Uterus (tissue), 4 donors: Measurements from ENCODE around the gene LPP. TPM values are rescaled to one million over a fixed set of nuclear protein-coding genes. Genes with fewer than 3 reads are reported as not detected.

Source experiments
- DNase-seq, 2 donors: peaks; one replicate each; pipeline ENCODE4 v3.0.0-alpha.2; 2019 to 2020
- H3K27ac ChIP-seq, 2 donors: fragments of 200-600 bp; sonication (generic); 1 replicate in 1 of 2; 2 replicates in 1 of 2; pipeline ENCODE4 v1.5.1; 2016 to 2018
- H3K27me3 ChIP-seq, 2 donors: fragments of 200-600 bp; sonication (generic); one replicate each; pipeline ENCODE4 v1.5.1; 2018 to 2019; ENCODE audit warnings: control low read depth in 1 of 2
- H3K36me3 ChIP-seq, 2 donors: fragments of 200-600 bp; sonication (generic); one replicate each; pipeline ENCODE4 v1.5.1; 2019; ENCODE audit warnings: control low read depth in 1 of 2
- H3K4me1 ChIP-seq, 2 donors: fragments of 200-600 bp; sonication (generic); one replicate each; pipeline ENCODE4 v1.5.1; 2018 to 2019; ENCODE audit warnings: control low read depth in 1 of 2
- H3K4me3 ChIP-seq, 2 donors: fragments of 200-600 bp; sonication (generic); 1 replicate in 1 of 2; 2 replicates in 1 of 2; pipeline ENCODE4 v1.5.1; 2018 to 2019; ENCODE audit warnings: mild to moderate bottlenecking in 1 of 2
- H3K9me3 ChIP-seq, 2 donors: fragments of 200-600 bp; sonication (generic); one replicate each; pipeline ENCODE4 v1.5.1; 2019; ENCODE audit warnings: control low read depth in 1 of 2
- CTCF ChIP-seq, 4 experiments: fragments of 200-600 bp in 2 of 4; fragments of 450-650 bp in 2 of 4; sonication (generic) in 2 of 4; IDR thresholded peaks; one replicate each; pipeline ENCODE4 v1.5.1; 2016 to 2019; ENCODE audit warnings: antibody characterized with exemption in 4 of 4, mild to moderate bottlenecking in 2 of 4, moderate library complexity in 1 of 4
- POLR2A ChIP-seq, 2 donors: fragments of 450-650 bp; IDR thresholded peaks; one replicate each; pipeline ENCODE4 v1.6.1; 2016; ENCODE audit warnings: antibody characterized with exemption in 2 of 2, mild to moderate bottlenecking in 1 of 2, moderate library complexity in 1 of 2
- intact Hi-C: fragments of 100-400 bp; cut with DNase I; formaldehyde crosslinking; loops from one replicate; pipeline ENCODE4 v1.15.1; 2023; ENCODE audit warnings: low total_unique reads
- total RNA-seq, 4 donors: library from RNA; depleted of rRNA in 3 of 4; stranded (reverse); fragments of >200 nt in 3 of 4; gene quantifications; one replicate each; pipeline versions ENCODE4 v1.1.0 to v1.2.4, GENCODE V29; 2014 to 2023
- donor health status: DM: yes; HTN: yes; CAD: no.

Gene LPP
- total RNA-seq, 4 donors from 2014 or later, result 180 to 1,374 (median 712) TPM

GRCh38 chr3:188198760-188199327, 44.9 kb downstream of the LPP start:
- peak in 1 of 2 donors; percentile 28 for DNase-seq
- Histone ChIP-seq H3K9me3 (no peaks in the 10 kb centered on the region), H3K4me1 (no peaks in the 10 kb centered on the region), H3K36me3 (no peaks in the 10 kb centered on the region), H3K27ac (no peak overlapping the region), H3K4me3 (no peak overlapping the region), H3K27me3 (no peaks in the 10 kb centered on the region)
- TF ChIP-seq CTCF (IDR thresholded peaks at IDR 0.05) (no peak), POLR2A (IDR thresholded peaks at IDR 0.05) (no peak)
- intact Hi-C loops, result no loop called here

GRCh38 chr3:188199386-188199785, 45.4 kb downstream of the LPP start:
- no peak for TF ChIP-seq CTCF (IDR thresholded peaks at IDR 0.05)
- TF ChIP-seq POLR2A (IDR thresholded peaks at IDR 0.05), result no peak
- H3K27ac ChIP-seq, result no peak overlapping the region
- DNase-seq, result no peak
- intact Hi-C loops, result no loop called here
- H3K4me3 ChIP-seq, result no peak overlapping the region
- H3K4me1 ChIP-seq, result no peaks in the 10 kb centered on the region
- no peaks in the 10 kb centered on the region for H3K36me3 ChIP-seq
- no peaks in the 10 kb centered on the region for H3K27me3 ChIP-seq
- no peaks in the 10 kb centered on the region for H3K9me3 ChIP-seq

- DNase-seq, result no peak
- Histone ChIP-seq H3K9me3 (no peaks in the 10 kb centered on the region), H3K4me3 (no peak overlapping the region), H3K4me1 (no peaks in the 10 kb centered on the region), H3K36me3 (no peaks in the 10 kb centered on the region), H3K27ac (peak overlapping the region in 1 of 2 donors; percentile 14), H3K27me3 (no peaks in the 10 kb centered on the region)
- TF ChIP-seq CTCF (IDR thresholded peaks at IDR 0.05) (no peak), POLR2A (IDR thresholded peaks at IDR 0.05) (no peak)
- intact Hi-C loops, result no loop called here
Observed at GRCh38 chr3:188200481-188200880, 46.5 kb downstream of the LPP start.

GRCh38 chr3:188202358-188203138, 48.6 kb downstream of the LPP start:
- Histone ChIP-seq H3K27me3 (no peaks in the 10 kb centered on the region), H3K9me3 (no peaks in the 10 kb centered on the region), H3K27ac (peak overlapping the region; percentile 27 to 28), H3K36me3 (no peaks in the 10 kb centered on the region), H3K4me3 (no peak overlapping the region), H3K4me1 (no peaks in the 10 kb centered on the region)
- TF ChIP-seq CTCF (IDR thresholded peaks at IDR 0.05), result no peak
- no peak for DNase-seq
- intact Hi-C loops, result no loop called here

GRCh38 chr3:188204526-188204925, 50.6 kb downstream of the LPP start:
- no peaks in the 10 kb centered on the region for H3K36me3 ChIP-seq
- no peaks in the 10 kb centered on the region for H3K4me1 ChIP-seq
- no peak overlapping the region for H3K4me3 ChIP-seq
- no peaks in the 10 kb centered on the region for H3K27me3 ChIP-seq
- peak overlapping the region in 1 of 2 donors; percentile 14 for H3K27ac ChIP-seq
- no peaks in the 10 kb centered on the region for H3K9me3 ChIP-seq
- TF ChIP-seq POLR2A (IDR thresholded peaks at IDR 0.05) (no peak), CTCF (IDR thresholded peaks at IDR 0.05) (no peak)
- DNase-seq, result no peak
- intact Hi-C loops, result no loop called here
